Vagina (tissue), 2 donors: ENCODE data around the gene ANKRD16.

Source experiments
- POLR2A ChIP-seq, 2 donors: fragments of 450-650 bp; IDR thresholded peaks; one replicate each; pipeline ENCODE4 v1.6.1; 2017; ENCODE audit warnings: antibody characterized with exemption in 2 of 2, mild to moderate bottlenecking in 2 of 2, moderate library complexity in 2 of 2
- POLR2AphosphoS5 ChIP-seq, 2 donors: sonication (generic); formaldehyde crosslinking; IDR thresholded peaks; one replicate each; pipeline ENCODE4 v1.9.0; 2017; ENCODE audit warnings: antibody characterized with exemption in 2 of 2, mild to moderate bottlenecking in 2 of 2, low read depth in 1 of 2; ENCODE audit not compliant: insufficient read depth in 1 of 2
- TF ChIP-seq, protein P1 (sequence below), 3 experiments: fragments of 450-650 bp in 2 of 3; fragments of 200-600 bp in 1 of 3; sonication (generic) in 1 of 3; IDR thresholded peaks; one replicate each; pipeline ENCODE4 v1.5.1; 2017 to 2019; ENCODE audit warnings: antibody characterized with exemption in 3 of 3, mild to moderate bottlenecking in 2 of 3, moderate library complexity in 2 of 3

DNA sequence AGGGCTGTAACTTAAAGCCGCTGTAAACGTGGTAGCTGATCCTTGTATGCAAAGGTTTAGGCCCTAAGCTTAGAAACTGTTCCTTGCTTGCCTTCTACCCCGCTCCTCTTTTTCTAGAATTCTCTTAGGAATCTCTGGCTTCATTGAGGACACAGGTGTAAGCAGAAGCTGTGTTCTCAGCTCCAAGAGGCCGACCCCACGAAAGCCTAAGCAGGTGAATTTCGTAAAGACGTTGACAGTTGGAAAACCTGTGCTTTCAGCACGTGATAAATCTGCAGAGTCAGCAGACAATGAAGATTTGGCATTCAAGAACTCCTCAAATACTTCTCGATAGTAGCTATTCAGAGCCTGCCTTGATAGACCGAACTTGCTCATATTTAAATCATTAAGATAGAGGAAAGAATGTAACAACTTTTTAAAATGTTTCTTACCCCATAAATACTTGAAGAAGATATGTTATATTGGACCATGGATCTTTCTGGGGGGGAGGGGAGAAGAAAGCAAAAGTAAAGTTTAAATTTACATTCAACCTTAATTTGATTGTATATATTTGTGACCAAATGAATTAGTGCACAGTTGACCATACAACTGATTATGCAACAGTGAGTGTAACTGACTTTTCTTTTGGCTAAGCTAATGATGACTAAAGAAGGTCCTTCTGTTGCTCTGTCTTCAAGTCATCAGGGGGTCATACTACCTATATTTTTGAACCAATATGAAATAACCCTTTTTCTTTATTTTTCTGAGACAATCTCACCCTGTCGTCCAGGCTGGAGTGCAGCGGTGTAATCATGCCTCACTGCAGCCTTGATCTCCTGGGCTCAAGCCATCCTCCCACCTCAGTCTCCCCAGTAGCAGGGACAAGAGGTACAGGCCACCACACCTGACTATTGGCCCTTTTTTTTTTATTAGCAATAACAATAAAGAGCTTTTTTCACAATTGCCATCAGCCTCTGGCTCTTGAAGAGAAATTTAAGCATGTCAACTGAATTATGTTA, 75.3 kb downstream of the ANKRD16 start:
- TF ChIP-seq, protein P1, sequence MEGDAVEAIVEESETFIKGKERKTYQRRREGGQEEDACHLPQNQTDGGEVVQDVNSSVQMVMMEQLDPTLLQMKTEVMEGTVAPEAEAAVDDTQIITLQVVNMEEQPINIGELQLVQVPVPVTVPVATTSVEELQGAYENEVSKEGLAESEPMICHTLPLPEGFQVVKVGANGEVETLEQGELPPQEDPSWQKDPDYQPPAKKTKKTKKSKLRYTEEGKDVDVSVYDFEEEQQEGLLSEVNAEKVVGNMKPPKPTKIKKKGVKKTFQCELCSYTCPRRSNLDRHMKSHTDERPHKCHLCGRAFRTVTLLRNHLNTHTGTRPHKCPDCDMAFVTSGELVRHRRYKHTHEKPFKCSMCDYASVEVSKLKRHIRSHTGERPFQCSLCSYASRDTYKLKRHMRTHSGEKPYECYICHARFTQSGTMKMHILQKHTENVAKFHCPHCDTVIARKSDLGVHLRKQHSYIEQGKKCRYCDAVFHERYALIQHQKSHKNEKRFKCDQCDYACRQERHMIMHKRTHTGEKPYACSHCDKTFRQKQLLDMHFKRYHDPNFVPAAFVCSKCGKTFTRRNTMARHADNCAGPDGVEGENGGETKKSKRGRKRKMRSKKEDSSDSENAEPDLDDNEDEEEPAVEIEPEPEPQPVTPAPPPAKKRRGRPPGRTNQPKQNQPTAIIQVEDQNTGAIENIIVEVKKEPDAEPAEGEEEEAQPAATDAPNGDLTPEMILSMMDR (IDR thresholded peaks at IDR 0.05): no peak
- no peak for TF ChIP-seq POLR2A (IDR thresholded peaks at IDR 0.05)
- no peak for TF ChIP-seq POLR2AphosphoS5 (IDR thresholded peaks at IDR 0.05; ENCODE audit: insufficient read depth in 1 of 2, low read depth in 1 of 2)
